ENCODE results near the gene KLHL35.

Gene KLHL35

GRCh38 chr11:75428281-75428724 lies 4.7 kb downstream of the KLHL35 start:
- DNase-seq (ENCODE audit: low spot score), result peak; percentile 94
- Histone ChIP-seq H3K4me3 (peak overlapping the region; percentile 65), H3K27ac (peak overlapping the region in 1 of 2 donors; percentile 81)
- TF ChIP-seq CTCF (IDR thresholded peaks at IDR 0.05), result no peak

- H3K27ac ChIP-seq, result no peak overlapping the region
- no peak for TF ChIP-seq CTCF (IDR thresholded peaks at IDR 0.05)
- no peak for DNase-seq (ENCODE audit: low spot score)
- H3K4me3 ChIP-seq, result no peak overlapping the region
Observed at GRCh38 chr11:75427181-75427580, 5.8 kb downstream of the KLHL35 start.

GRCh38 chr11:75426720-75427086 lies 6.3 kb downstream of the KLHL35 start:
- Histone ChIP-seq H3K27ac (no peak overlapping the region), H3K4me3 (no peak overlapping the region)
- no peak for TF ChIP-seq CTCF (IDR thresholded peaks at IDR 0.05)
- DNase-seq (ENCODE audit: low spot score), result no peak

GRCh38 chr11:75425422-75425821 lies 7.6 kb downstream of the KLHL35 start:
- no peak for DNase-seq (ENCODE audit: low spot score)
- Histone ChIP-seq H3K27ac (no peak overlapping the region), H3K4me3 (no peak overlapping the region)
- no peak for TF ChIP-seq CTCF (IDR thresholded peaks at IDR 0.05)

- Histone ChIP-seq H3K4me3 (no peak overlapping the region), H3K27ac (no peak overlapping the region)
- DNase-seq (ENCODE audit: low spot score), result no peak
- no peak for TF ChIP-seq CTCF (IDR thresholded peaks at IDR 0.05)
Observed at GRCh38 chr11:75424396-75424795, 8.6 kb downstream of the KLHL35 start.

- H3K4me3 ChIP-seq, result no peak overlapping the region
- DNase-seq (ENCODE audit: low spot score), result no peak
- TF ChIP-seq CTCF (IDR thresholded peaks at IDR 0.05), result no peak
- no peak overlapping the region for H3K27ac ChIP-seq
Observed at GRCh38 chr11:75423721-75424120, 9.3 kb downstream of the KLHL35 start.

GRCh38 chr11:75422248-75423231 lies 10.5 kb downstream of the KLHL35 start:
- TF ChIP-seq CTCF (IDR thresholded peaks at IDR 0.05), result no peak
- Histone ChIP-seq H3K4me3 (no peak overlapping the region), H3K27ac (peak overlapping the region in 1 of 2 donors; percentile 65)
- DNase-seq (ENCODE audit: low spot score), result no peak

Measured in coronary artery (tissue), 2 donors.